BJ (cell line): ENCODE measurements around the gene ABCC8. TPM values are rescaled to one million over a fixed set of nuclear protein-coding genes. Genes with fewer than 3 reads are reported as not detected.

Source experiments
- CTCF ChIA-PET: fragments of 350-600 bp; formaldehyde crosslinking; extraction: SDS; loops from one replicate; lab custom pipeline; 2021; ENCODE audit warnings: antibody characterized with exemption, inconsistent platforms; lab: Yijun Ruan, JAX
- POLR2A ChIA-PET: fragments of 300-600 bp; sonication (Branson Sonifier 250); formaldehyde crosslinking; extraction: SDS; loops from one replicate; lab custom pipeline; 2021; ENCODE audit warnings: antibody characterized with exemption; lab: Charles Lee
- DNase-seq: peaks from one replicate; pipeline ENCODE4 v3.0.0-alpha.2; 2011; ENCODE audit warnings: low read depth
- H3K27me3 ChIP-seq: 2 replicates; pipeline ENCODE4 v1.6.0; 2011; ENCODE audit warnings: low read length; ENCODE audit not compliant: control insufficient read depth, insufficient read depth
- H3K36me3 ChIP-seq: 2 replicates; pipeline ENCODE4 v1.5.1; 2011; ENCODE audit warnings: low read length; ENCODE audit not compliant: control insufficient read depth, insufficient read depth
- H3K4me3 ChIP-seq: 2 replicates; pipeline ENCODE4 v1.5.1; 2011; ENCODE audit warnings: low read depth, mild to moderate bottlenecking, control low read depth, low read length
- CTCF ChIP-seq: IDR thresholded peaks from 2 replicates; pipeline ENCODE4 v1.5.1; 2011; ENCODE audit warnings: low read depth, mild to moderate bottlenecking, control low read depth, inconsistent platforms, low read length, moderate library complexity; ENCODE audit not compliant: insufficient read depth
- polyA plus RNA-seq: library from polyadenylated mRNA; depleted of rRNA; stranded (reverse); fragments of >200 nt; gene quantifications from 2 replicates; pipeline ENCODE4 v1.2.3, GENCODE V29; 2011

ABCC8 gene
- polyA plus RNA-seq, 1 experiment: not detected

GRCh38 chr11:17368551-17368950, 108.1 kb downstream of the ABCC8 start:
- CTCF ChIA-PET: interaction anchor here (3.0 kb wide), 1 partner anchor 15 kb away, joined by 16 read pairs; no protein-coding TSS in a partner anchor
- TF ChIP-seq CTCF: no peak
- POLR2A ChIA-PET: no interaction called here
- peaks cover 12% of the 10 kb centered on the region for H3K36me3 ChIP-seq
- no peak for DNase-seq
- H3K4me3 ChIP-seq: no peak overlapping the region
- no peaks in the 10 kb centered on the region for H3K27me3 ChIP-seq

GRCh38 chr11:17366495-17366894, 110.2 kb downstream of the ABCC8 start:
- ChIA-PET CTCF (interaction anchor here (0.6 to 5.1 kb wide), 8 partner anchors 8 to 137 kb away, joined by 3 to 43 read pairs (median 3); no protein-coding TSS in a partner anchor), POLR2A (no interaction called here)
- no peak for TF ChIP-seq CTCF
- no peaks in the 10 kb centered on the region for H3K27me3 ChIP-seq
- no peak overlapping the region for H3K4me3 ChIP-seq
- no peak for DNase-seq
- peaks cover 6% of the 10 kb centered on the region for H3K36me3 ChIP-seq

- Histone ChIP-seq H3K27me3 (no peaks in the 10 kb centered on the region), H3K36me3 (no peaks in the 10 kb centered on the region), H3K4me3 (no peak overlapping the region)
- ChIA-PET POLR2A (interaction anchor here (0.6 kb wide), 1 partner anchor 175 kb away, joined by 5 read pairs; no protein-coding TSS in a partner anchor), CTCF (interaction anchor here (0.6 to 3.5 kb wide), 13 partner anchors 10 to 163 kb away, joined by 3 to 42 read pairs (median 8); partner anchors contain the start of gene KCNJ11)
- TF ChIP-seq CTCF: peak; percentile 67
- DNase-seq: peak; percentile 19
Observed at GRCh38 chr11:17354601-17354991, 122.0 kb downstream of the ABCC8 start.

- ChIA-PET POLR2A (interaction anchor here (0.6 kb wide), 2 partner anchors 14 to 174 kb away, joined by 3 to 5 read pairs; no protein-coding TSS in a partner anchor), CTCF (interaction anchor here (0.5 to 3.5 kb wide), 25 partner anchors 9 to 510 kb away, joined by 3 to 42 read pairs (median 4); partner anchors contain the start of gene KCNJ11)
- Histone ChIP-seq H3K4me3 (peak overlapping the region; percentile 53), H3K27me3 (no peaks in the 10 kb centered on the region), H3K36me3 (no peaks in the 10 kb centered on the region)
- TF ChIP-seq CTCF: no peak
- no peak for DNase-seq
Observed at GRCh38 chr11:17353821-17354600, 122.6 kb downstream of the ABCC8 start.
